ENCODE data around the gene RIPK4.
A peak's percentile ranks its signal among the peaks of the same experiment; 100 is the strongest.

The RIPK4 gene

DNA sequence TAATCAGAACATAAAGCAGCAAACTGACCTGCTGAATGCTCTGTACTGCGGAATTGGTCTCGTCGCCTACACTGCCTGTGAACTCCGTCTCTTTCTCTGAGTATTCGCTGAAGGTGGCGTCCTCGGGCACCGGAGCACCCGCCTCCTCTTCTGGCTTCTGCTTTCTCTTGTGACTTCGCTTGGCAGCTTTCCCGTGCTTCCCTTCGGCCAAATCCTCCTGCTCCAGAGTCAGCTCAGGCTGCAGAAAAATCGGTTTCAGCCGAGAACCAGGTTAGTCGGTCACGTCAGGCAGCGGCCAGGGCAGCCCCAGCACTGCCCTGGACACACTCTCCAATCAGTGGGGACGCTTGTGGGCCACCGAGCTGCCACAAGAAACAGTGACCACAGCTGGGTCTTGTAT lies 35.8 kb upstream of the RIPK4 start:
- no peak overlapping the region for H3K4me3 ChIP-seq (ENCODE audit: low read depth, low read length)
- in situ Hi-C loops (cut with HindIII; ENCODE audit: low sequenced_read_pairs), result no loop called here
- DNase-seq (ENCODE audit: low read depth, low spot score), result peak; percentile 4
- TF ChIP-seq, protein P1, sequence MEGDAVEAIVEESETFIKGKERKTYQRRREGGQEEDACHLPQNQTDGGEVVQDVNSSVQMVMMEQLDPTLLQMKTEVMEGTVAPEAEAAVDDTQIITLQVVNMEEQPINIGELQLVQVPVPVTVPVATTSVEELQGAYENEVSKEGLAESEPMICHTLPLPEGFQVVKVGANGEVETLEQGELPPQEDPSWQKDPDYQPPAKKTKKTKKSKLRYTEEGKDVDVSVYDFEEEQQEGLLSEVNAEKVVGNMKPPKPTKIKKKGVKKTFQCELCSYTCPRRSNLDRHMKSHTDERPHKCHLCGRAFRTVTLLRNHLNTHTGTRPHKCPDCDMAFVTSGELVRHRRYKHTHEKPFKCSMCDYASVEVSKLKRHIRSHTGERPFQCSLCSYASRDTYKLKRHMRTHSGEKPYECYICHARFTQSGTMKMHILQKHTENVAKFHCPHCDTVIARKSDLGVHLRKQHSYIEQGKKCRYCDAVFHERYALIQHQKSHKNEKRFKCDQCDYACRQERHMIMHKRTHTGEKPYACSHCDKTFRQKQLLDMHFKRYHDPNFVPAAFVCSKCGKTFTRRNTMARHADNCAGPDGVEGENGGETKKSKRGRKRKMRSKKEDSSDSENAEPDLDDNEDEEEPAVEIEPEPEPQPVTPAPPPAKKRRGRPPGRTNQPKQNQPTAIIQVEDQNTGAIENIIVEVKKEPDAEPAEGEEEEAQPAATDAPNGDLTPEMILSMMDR (IDR thresholded peaks at IDR 0.05; ENCODE audit: low read depth, low read length), result no peak

DNA sequence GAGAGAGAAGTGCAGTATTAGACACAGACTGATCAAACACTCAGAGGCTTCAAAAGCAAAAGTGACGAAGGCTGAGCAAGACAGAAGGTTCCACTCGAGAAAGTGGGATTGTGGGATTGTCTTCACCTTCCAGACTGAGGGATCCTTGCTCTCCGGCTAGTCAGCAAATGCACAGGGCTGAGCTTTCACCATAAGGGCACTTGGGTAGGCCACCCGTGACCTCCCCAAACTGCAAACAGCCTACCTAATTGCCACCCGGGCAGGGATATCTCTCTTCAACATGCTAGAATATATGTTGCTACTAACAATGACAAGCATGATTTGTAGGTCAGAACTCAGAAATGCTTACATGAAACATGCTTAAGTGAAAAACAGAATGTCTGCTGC lies 35.3 kb upstream of the RIPK4 start:
- DNase-seq (ENCODE audit: low read depth, low spot score), result peak; percentile 3
- TF ChIP-seq, protein P1 (IDR thresholded peaks at IDR 0.05; ENCODE audit: low read depth, low read length), result no peak
- no peak overlapping the region for H3K4me3 ChIP-seq (ENCODE audit: low read depth, low read length)
- in situ Hi-C loops (cut with HindIII; ENCODE audit: low sequenced_read_pairs), result no loop called here

DNA sequence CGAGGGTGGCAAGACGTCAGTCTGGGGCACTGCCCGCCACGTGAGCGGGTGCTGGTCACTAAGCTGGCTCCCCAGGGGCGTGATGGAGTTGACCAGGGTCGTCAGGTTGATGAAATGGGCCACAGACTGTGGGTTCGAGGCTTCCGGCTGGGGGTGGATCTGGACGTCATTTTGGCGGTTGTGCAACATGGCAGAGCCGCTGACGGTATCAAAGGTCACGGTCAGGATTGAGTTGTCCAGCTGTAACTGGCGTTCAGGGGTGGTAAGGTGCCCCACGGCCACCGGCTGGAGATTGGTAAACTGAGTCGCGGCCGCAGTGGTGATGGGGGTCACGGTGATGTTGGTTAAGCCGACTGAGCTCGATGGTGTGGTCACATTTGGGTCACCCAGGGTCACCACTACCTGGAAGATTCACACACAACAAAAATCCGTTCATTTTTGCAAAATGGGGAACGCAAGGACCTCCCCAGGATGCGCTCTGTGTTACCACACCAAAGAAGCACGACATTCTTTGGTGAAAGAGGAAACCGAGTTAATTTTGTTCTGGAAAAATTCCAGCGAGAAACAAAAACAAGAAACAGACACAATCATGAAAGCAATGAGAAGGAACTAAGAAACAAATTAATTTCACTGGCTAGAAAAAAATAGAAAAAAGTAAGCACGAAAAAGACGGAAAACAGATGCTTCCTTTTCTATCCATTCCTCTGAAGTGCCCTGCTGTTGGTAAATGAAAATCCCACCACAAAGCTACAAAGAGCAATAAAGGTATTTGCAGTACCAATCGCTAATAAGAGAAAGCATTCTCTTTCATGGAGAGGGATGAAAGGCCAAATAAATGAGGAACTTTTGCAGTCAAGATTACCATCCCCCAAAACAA lies 34.7 kb upstream of the RIPK4 start:
- TF ChIP-seq, protein P1 (IDR thresholded peaks at IDR 0.05; ENCODE audit: low read depth, low read length), result no peak
- H3K4me3 ChIP-seq (ENCODE audit: low read depth, low read length), result no peak overlapping the region
- in situ Hi-C loops (cut with HindIII; ENCODE audit: low sequenced_read_pairs), result no loop called here
- no peak for DNase-seq (ENCODE audit: low read depth, low spot score)

DNA sequence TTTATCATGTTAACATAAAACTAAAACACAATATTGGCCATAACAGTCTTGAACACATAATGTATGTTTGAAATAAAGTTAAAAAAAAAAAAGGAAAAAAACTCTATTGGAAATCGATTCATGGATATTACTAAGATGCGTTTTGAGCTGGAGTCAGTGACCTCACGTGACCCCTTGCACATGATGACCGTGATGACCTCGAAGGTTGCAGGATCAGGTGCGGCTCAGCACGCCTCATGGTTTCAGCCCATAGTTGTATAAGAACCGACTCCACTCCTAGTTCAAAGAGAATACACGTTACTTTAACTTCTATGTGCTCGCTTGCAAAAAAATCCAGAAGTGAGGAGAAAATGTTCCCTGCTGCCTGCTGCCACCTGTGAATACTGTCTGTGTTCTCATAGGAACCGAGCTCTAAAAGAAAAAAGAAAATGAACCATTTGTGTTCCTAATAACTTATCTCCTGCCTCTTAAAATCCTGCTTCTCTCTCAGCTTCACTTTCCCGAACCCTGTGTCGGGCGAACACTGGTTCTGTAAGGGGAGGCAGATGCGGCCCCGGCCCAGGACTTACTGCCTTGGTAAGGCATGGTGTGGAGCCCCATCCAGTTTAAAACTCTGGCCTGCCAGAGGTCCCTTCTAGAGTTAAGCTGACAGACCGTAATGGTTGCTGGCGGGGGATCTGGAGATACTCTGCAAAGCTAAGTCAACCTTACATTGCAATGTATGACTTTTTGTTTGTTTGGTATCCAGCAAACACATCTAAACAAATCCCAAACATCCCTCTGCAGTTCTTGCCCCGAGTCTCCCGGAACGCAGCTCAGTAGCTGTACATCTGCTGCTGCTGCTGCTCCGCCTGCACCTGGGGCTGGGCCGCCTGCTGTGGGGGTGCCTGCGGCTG lies 33.8 kb upstream of the RIPK4 start:
- no peak overlapping the region for H3K4me3 ChIP-seq (ENCODE audit: low read depth, low read length)
- no peak for DNase-seq (ENCODE audit: low read depth, low spot score)
- in situ Hi-C loops (cut with HindIII; ENCODE audit: low sequenced_read_pairs), result no loop called here
- TF ChIP-seq, protein P1 (IDR thresholded peaks at IDR 0.05; ENCODE audit: low read depth, low read length), result no peak

DNA sequence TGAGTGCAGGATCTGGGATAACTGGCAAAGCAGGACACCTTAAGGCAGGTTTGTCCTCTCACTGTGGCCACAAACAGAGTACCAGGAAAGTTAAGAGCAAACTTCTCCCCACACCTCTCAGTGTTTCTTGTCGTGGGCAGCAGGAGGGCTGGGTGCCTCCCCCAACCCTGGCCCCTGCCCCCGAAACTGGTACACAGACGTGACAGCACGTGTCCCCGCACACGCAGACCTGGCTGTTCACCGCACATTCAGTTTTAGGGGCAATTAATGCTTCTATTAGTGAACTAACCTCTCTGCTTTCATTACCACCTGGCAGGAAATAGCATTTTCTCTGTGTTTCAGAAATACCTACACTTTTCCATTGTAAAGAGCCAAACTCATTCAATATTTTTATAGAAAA lies 32.9 kb upstream of the RIPK4 start:
- no peak overlapping the region for H3K4me3 ChIP-seq (ENCODE audit: low read depth, low read length)
- TF ChIP-seq, protein P1 (IDR thresholded peaks at IDR 0.05; ENCODE audit: low read depth, low read length), result no peak
- no peak for DNase-seq (ENCODE audit: low read depth, low spot score)
- in situ Hi-C loops (cut with HindIII; ENCODE audit: low sequenced_read_pairs), result no loop called here

DNA sequence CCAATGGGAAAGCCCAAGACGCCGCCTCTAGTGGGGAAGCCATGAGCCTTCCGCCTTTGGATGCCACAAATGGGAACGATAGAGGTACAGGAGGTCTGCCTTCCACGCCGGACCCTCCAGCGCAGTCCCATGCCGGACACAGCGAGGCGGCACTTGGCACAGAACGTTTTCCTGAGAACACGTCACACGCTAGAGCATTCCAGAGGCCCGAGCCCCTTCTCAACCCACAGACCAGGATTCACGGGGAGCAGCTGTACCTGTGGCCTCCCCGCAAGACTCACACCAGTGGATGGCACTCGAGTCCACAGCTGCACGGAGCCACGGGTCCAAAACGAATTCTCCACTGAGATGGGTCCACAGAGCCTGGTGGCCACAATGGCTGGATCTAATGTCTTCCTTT lies 31.5 kb upstream of the RIPK4 start:
- in situ Hi-C loops (cut with HindIII; ENCODE audit: low sequenced_read_pairs), result no loop called here
- H3K4me3 ChIP-seq (ENCODE audit: low read depth, low read length), result no peak overlapping the region
- TF ChIP-seq, protein P1 (IDR thresholded peaks at IDR 0.05; ENCODE audit: low read depth, low read length), result no peak
- no peak for DNase-seq (ENCODE audit: low read depth, low spot score)

Data from astrocyte of the spinal cord (primary cell).